ENCODE measurements around the gene DGKD.

DGKD gene

DNA sequence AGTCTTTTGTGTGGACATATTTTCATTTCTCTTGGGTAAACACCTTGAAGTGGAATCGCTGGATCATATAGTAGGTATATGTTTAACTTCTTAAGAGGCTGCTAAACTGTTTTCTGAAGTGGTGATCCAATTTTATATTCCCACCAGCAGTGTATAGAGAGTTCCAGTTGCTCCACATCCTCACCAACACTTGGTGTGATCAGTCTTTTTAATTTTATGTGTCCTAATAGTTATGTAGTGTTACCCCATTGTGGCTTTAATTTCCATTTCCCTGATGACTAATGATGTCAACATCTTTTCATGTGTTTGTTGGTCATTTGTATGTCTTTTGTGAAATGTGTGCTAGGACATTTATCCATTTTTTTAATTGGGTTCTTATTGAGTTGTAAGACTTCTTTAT, 56.9 kb downstream of the DGKD start:
- FAIRE-seq = no peak
- no peak for TF ChIP-seq POLR2AphosphoS5 (IDR thresholded peaks at IDR 0.05; ENCODE audit: low read depth, low read length)
- no peak for TF ChIP-seq TAF1 (IDR thresholded peaks at IDR 0.05; ENCODE audit: borderline replicate concordance, low read depth, low read length)
- TF ChIP-seq POLR2A (IDR thresholded peaks at IDR 0.05; ENCODE audit: low read depth, low read length) = no peak
- no peak for DNase-seq (ENCODE audit: insufficient read length)

DNA sequence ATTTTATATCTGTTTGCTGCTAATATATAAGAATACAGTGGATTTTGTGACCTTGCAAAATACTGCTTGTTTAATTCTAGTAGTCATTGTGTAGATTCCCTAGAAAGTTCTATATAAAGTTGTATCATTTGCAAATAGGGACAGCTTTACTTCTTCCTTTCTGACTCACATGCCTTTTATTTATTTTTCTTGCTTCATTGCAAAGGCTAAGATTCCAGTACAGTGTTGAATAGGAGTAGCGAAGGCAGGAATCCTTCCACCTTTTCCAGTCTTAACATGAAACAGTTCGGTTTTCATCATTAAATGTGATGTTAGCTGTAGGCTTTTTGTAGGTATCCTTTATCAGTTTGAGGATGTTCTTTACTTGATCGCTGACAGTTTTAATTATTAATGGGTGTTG, 58.1 kb downstream of the DGKD start:
- FAIRE-seq = no peak
- DNase-seq (ENCODE audit: insufficient read length) = no peak

DNA sequence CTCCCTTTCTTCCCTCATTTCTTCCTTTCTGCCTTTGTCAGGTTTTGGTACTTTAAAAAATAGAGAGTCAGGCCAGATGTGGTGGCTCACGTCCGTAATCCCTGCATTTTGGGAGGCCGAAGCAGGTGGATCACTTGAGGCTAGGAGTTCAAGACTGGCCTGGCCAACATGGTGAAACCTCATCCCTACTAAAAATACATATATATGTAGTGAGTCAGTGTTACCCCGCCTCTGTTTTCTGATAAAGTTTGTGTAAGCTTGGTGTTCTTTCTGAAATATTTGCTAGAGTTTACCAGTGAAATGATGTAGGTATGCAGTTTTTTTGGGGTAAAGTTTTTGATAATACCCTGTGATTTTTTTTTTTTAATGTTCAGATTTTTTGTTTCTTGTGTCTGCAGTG, 58.8 kb downstream of the DGKD start:
- TF ChIP-seq POLR2AphosphoS5 (IDR thresholded peaks at IDR 0.05; ENCODE audit: low read depth, low read length) (no peak), TAF1 (IDR thresholded peaks at IDR 0.05; ENCODE audit: borderline replicate concordance, low read depth, low read length) (no peak), POLR2A (IDR thresholded peaks at IDR 0.05; ENCODE audit: low read depth, low read length) (no peak)
- FAIRE-seq (no peak), DNase-seq (ENCODE audit: insufficient read length) (no peak)

More for the DNA sequence above, 58.1 kb downstream of the DGKD start:
- TF ChIP-seq POLR2A (IDR thresholded peaks at IDR 0.05; ENCODE audit: low read depth, low read length) (no peak), POLR2AphosphoS5 (IDR thresholded peaks at IDR 0.05; ENCODE audit: low read depth, low read length) (no peak), TAF1 (IDR thresholded peaks at IDR 0.05; ENCODE audit: borderline replicate concordance, low read depth, low read length) (no peak)

DNA sequence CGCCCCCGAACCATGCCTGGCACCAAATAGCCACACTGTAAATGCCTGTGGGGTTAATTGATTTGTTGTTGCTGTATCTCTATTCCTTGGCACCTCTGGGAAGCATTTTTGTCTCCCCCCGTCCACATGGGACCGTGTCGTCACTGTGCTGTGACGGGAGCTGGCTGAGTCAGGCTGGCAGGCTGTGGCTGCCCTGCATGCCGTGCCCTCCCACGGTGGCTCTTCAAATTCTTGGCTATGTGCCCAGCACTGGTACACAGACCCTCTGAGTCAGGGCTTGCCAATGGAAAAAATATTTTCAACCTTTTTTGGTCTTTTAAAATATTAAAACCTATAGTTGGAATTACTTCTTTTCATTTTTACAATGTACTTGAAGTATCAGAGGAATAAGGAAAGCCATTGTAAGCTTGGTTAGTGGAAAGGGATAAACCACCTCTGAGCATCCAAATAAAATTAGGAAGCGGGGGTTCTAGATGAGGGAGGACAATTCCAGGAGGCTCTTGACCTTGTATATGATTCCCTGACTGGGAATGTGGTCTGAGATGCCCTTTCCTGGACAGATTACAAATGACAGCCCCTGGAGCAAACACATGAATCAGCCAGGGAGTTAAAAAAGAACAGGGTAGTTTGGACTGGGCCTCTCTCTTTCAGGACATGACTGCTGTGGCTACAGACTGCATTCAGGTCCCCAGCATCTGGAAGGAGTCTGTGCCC, 59.4 kb downstream of the DGKD start:
- FAIRE-seq (no peak), DNase-seq (ENCODE audit: insufficient read length) (no peak)
- TF ChIP-seq POLR2A (IDR thresholded peaks at IDR 0.05; ENCODE audit: low read depth, low read length) (no peak), POLR2AphosphoS5 (IDR thresholded peaks at IDR 0.05; ENCODE audit: low read depth, low read length) (no peak), TAF1 (IDR thresholded peaks at IDR 0.05; ENCODE audit: borderline replicate concordance, low read depth, low read length) (no peak)

DNA sequence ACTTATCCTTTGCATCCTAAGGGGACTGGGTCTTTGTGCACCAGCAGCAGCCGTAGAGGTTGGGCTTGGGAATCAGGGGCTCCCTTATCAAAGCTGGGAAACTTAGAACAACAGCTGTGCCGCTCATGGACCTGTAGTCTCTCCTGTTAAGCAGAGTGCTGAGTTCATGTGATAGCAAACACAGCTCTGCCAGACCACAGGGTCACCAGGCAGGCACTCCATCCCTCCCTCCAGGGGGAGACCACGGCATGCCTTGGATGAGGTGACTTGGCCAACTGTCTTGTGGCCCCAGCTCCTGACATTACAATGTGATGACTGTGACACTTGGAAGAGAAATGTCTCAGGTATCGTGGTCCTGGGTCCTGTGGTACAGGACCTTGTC, 60.0 kb downstream of the DGKD start:
- TF ChIP-seq POLR2A (IDR thresholded peaks at IDR 0.05; ENCODE audit: low read depth, low read length) = no peak
- no peak for TF ChIP-seq TAF1 (IDR thresholded peaks at IDR 0.05; ENCODE audit: borderline replicate concordance, low read depth, low read length)
- no peak for TF ChIP-seq POLR2AphosphoS5 (IDR thresholded peaks at IDR 0.05; ENCODE audit: low read depth, low read length)
- FAIRE-seq = no peak
- DNase-seq (ENCODE audit: insufficient read length) = no peak

DNA sequence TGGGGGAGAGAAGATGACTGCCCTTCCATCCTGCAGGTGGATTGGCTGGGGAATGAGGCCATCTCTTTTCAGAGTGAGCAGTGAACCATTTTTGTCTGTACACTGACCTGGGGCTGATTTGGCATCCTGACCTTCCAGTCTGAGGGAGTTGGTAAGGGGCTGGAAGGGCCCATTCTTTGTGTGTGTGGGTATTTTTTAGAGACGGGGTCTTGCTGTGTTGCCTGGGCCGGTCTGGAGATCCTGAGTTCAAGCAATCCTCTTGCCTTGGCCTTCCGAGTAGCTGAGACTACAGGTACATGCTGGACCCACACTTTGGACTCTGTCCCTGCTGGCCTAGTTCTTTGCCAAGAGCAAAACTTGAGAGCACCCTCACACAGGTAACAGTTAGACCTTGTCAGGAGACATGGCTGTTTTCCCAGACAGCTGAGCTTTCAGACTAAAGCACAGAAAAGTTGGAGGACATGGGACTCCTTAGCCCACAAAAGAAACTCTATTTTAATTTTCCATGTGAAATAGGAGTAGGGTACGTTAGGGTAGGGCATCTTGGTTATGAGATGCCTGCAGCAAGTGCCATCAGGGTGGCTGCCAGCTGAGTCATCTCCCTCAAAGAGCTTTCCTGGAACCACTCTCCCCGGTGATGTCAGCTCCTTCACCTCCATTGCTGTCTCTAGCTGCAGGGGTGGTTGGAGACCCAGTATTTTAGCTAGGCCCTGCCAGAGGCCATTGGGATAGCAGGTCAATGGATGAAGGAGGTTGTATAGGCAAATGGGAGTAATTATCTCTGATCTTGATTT, 60.7 kb downstream of the DGKD start:
- no peak for TF ChIP-seq TAF1 (IDR thresholded peaks at IDR 0.05; ENCODE audit: borderline replicate concordance, low read depth, low read length)
- no peak for TF ChIP-seq POLR2AphosphoS5 (IDR thresholded peaks at IDR 0.05; ENCODE audit: low read depth, low read length)
- TF ChIP-seq POLR2A (IDR thresholded peaks at IDR 0.05; ENCODE audit: low read depth, low read length) = no peak
- DNase-seq (ENCODE audit: insufficient read length) = no peak
- no peak for FAIRE-seq

DNA sequence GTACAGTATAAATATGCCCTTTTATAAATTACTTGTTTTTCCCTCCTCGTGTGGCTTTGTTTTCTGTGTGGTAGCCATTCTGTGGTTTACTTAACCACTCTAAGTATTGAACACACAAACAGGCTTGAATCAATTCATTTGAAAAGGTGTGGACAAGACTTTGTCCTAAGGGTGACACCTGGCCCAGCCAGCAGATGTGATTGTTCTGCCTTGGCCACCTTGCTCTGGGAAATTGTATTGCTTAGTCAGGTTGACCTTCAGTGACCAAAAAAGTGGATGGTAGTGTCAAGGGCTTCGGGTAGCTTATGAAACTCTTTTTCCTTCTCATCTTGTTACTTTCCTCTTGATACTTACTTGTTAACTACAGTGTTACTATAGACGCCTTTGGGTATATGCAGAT, 61.9 kb downstream of the DGKD start:
- FAIRE-seq = no peak
- DNase-seq (ENCODE audit: insufficient read length) = no peak
- TF ChIP-seq POLR2A (IDR thresholded peaks at IDR 0.05; ENCODE audit: low read depth, low read length) (no peak), TAF1 (IDR thresholded peaks at IDR 0.05; ENCODE audit: borderline replicate concordance, low read depth, low read length) (no peak)

DNA sequence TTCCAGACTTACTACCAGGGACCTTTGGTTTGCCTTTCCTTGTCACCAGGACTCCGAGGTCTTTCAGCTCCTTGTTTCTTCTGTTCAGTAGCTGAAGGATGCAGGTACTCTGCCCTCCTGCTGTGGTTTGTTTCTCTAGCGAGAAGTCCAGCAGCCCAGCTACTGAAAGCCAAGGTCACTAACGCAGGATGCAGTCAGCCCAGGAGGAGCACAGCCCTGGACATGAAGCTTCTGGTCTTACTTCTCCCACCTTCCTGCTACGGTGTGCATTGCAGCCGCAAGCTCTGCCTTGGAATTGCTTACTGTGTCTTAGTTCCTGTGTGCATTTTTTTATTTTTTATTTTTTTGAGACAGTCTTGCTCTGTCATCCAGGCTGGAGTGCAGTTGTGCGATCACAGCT, 62.4 kb downstream of the DGKD start:
- DNase-seq (ENCODE audit: insufficient read length) (no peak), FAIRE-seq (peak; percentile 40)
- no peak for TF ChIP-seq TAF1 (IDR thresholded peaks at IDR 0.05; ENCODE audit: borderline replicate concordance, low read depth, low read length)
- TF ChIP-seq POLR2A (IDR thresholded peaks at IDR 0.05; ENCODE audit: low read depth, low read length) = no peak
- no peak for TF ChIP-seq POLR2AphosphoS5 (IDR thresholded peaks at IDR 0.05; ENCODE audit: low read depth, low read length)

DNA sequence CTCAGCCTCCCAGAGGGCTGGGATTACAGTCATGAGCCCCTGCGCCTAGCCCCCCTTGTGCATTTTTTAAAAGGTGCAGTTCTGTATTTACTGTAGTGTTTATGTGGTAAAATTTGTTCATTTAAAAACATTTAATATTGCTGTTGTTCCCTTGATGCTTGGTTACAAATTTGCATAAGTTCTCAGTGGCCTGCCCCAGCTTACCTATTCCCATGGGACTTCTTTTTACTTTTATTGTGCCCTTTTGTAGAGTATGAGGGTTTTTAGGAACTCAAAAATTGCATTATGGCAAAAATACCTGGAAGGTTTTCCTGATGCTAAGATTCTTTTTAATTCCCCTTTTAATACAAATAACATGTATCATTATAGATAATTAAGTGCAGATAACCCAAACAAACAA, 63.0 kb downstream of the DGKD start:
- FAIRE-seq (no peak), DNase-seq (ENCODE audit: insufficient read length) (no peak)
- TF ChIP-seq TAF1 (IDR thresholded peaks at IDR 0.05; ENCODE audit: borderline replicate concordance, low read depth, low read length) = no peak
- no peak for TF ChIP-seq POLR2AphosphoS5 (IDR thresholded peaks at IDR 0.05; ENCODE audit: low read depth, low read length)
- TF ChIP-seq POLR2A (IDR thresholded peaks at IDR 0.05; ENCODE audit: low read depth, low read length) = no peak

DNA sequence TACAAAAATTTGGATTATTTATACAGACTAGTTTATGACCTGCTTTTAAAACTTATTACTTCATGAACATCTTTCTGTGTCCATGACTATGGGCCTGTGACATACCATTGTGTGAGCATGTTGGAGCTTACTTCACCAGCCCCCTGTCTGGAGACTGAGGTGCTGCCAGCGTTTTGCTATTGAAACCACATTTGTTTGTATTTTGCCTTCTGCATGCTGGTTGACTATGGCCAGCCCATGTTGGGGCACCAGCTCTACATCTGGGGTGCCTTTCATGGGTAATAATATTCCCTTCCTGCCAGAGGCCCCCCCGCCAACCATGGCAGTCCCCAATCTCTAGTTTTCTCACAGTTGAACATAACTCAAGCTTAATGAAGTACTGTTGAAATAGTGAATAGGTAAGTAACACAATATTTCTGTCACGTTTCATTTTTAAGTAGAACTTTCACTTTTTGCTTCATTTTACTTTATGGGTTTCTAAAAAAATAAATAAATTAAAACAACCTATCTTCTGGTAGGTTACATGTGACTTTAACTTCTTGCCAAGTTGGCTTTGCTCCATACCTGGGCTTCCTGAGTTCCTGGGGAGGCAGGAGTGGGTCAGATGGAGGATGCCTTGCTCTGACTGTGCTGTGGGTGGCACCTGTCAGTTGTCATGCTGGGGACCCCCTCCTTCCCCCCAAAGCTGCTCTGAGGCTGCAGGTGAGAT, 63.9 kb downstream of the DGKD start:
- FAIRE-seq = peak; percentile 30
- DNase-seq (ENCODE audit: insufficient read length) = no peak

DNA sequence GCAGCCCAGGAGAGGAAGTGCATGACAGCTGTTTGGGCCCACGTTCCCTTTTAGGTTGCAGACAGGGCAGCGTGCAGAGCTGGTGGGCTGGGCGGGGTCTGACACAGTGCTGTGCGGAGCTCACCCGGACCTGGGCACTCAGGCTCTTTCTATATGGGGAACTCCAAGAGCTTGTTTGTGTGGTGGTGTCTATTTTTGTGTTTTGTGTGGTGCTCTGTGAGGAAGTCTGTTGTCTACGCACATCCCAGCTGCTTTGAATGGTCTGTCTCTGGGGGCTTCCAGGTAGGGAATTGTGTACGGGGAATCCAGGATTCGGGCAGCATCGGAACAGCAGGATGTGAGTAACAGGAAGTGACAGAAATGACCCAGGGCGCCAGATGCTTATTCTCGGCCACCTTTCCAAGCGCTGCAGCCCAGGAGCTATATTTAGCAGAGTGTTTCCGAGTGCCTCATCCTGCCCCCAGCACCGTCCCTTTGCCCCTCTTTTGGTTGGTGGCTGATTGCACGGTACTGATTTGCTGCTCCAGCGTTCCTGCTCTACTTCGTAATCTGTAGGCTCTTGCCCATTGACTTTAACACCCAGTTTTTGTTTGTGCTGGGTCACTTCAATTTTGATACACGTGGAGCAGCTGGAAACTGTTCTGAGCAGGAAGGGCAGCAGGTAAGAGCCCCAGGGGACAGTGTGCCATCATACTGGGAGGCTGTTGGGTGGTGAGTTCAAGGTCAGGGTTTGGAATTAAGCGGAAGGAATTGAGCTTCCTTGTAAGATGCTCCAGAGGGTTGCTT, 64.7 kb downstream of the DGKD start:
- DNase-seq (ENCODE audit: insufficient read length) = no peak
- TF ChIP-seq POLR2A (IDR thresholded peaks at IDR 0.05; ENCODE audit: low read depth, low read length) (0 out of 2 replicates have a peak, but pooled peaks have one; percentile 14), TAF1 (IDR thresholded peaks at IDR 0.05; ENCODE audit: borderline replicate concordance, low read depth, low read length) (no peak)
- FAIRE-seq = peak; percentile 85

More for the DNA sequence above, 63.9 kb downstream of the DGKD start:
- TF ChIP-seq POLR2A (IDR thresholded peaks at IDR 0.05; ENCODE audit: low read depth, low read length) = no peak
- TF ChIP-seq POLR2AphosphoS5 (IDR thresholded peaks at IDR 0.05; ENCODE audit: low read depth, low read length) = no peak
- no peak for TF ChIP-seq TAF1 (IDR thresholded peaks at IDR 0.05; ENCODE audit: borderline replicate concordance, low read depth, low read length)

All from GM12892 (cell line).